ENCODE results near the gene GGT7.
"Not testable (repeated sequence)": the region's sequence is repeated elsewhere in the genome, so short reads cannot be mapped to it uniquely, and the experiment has no call there.

Gene GGT7

GRCh38 chr20:34872622-34873224 is at the start of gene GGT7:
Gene GGT7, minus strand, starts transcription at chr20:34872856. Its CDS starts 41 bp downstream, at chr20:34872815.
- DNase-seq: peak; percentile 54

GRCh38 chr20:34921436-34921835 is 48.8 kb upstream of the GGT7 start:
- no peak for DNase-seq

GRCh38 chr20:34920055-34920454 is 47.4 kb upstream of the GGT7 start:
- DNase-seq: no peak

GRCh38 chr20:34916774-34917354 is 44.2 kb upstream of the GGT7 start:
- DNase-seq: no peak

GRCh38 chr20:34915749-34916455 is 43.2 kb upstream of the GGT7 start:
- no peak for DNase-seq

GRCh38 chr20:34915131-34915530 is 42.5 kb upstream of the GGT7 start:
- DNase-seq: no peak

GRCh38 chr20:34907616-34908469 is 35.2 kb upstream of the GGT7 start:
- no peak for DNase-seq

GRCh38 chr20:34904202-34904621 is 31.6 kb upstream of the GGT7 start:
- DNase-seq: no peak

- DNase-seq: not testable (repeated sequence)
These were observed 26.1 kb upstream of the GGT7 start for GRCh38 chr20:34898731-34899130.

- DNase-seq: not testable (repeated sequence)
These were observed 25.5 kb upstream of the GGT7 start for GRCh38 chr20:34898129-34898528.

- no peak for DNase-seq
These were observed 23.5 kb upstream of the GGT7 start for GRCh38 chr20:34896086-34896621.

GRCh38 chr20:34895465-34895864 is 22.8 kb upstream of the GGT7 start:
- no peak for DNase-seq

GRCh38 chr20:34894723-34895122 is 22.1 kb upstream of the GGT7 start:
- no peak for DNase-seq

GRCh38 chr20:34892671-34893070 is 20.0 kb upstream of the GGT7 start:
- DNase-seq: no peak

GRCh38 chr20:34891166-34892062 is 18.8 kb upstream of the GGT7 start:
- DNase-seq: no peak

GRCh38 chr20:34888468-34888867 is 15.8 kb upstream of the GGT7 start:
- DNase-seq: no peak

GRCh38 chr20:34887023-34887422 is 14.4 kb upstream of the GGT7 start:
- no peak for DNase-seq

GRCh38 chr20:34886122-34886521 is 13.5 kb upstream of the GGT7 start:
- no peak for DNase-seq

GRCh38 chr20:34884260-34884659 is 11.6 kb upstream of the GGT7 start:
- DNase-seq: no peak

GRCh38 chr20:34883809-34884208 is 11.2 kb upstream of the GGT7 start:
- no peak for DNase-seq

- DNase-seq: no peak
These were observed 10.5 kb upstream of the GGT7 start for GRCh38 chr20:34883087-34883688.

GRCh38 chr20:34881689-34882088 is 9.0 kb upstream of the GGT7 start:
- no peak for DNase-seq

Data from NCI-H1436 treated with DMSO at 0.1 percent for 48 hours (cell line).